Measurements from ENCODE around the gene HOXB8. TPM values are rescaled to one million over a fixed set of nuclear protein-coding genes. Genes with fewer than 3 reads are reported as not detected.

HOXB8 gene
- total RNA-seq, 1 experiment from 2014 or later, result 45.9 TPM

- peak overlapping the region; percentile 99 for H3K27ac ChIP-seq (ENCODE audit: low read length)
- intact Hi-C loops (cut with micrococcal nuclease; ENCODE audit: unreplicated experiment), result no loop called here
- no peak for DNase-seq (ENCODE audit: low read depth, low spot score)
- H3K4me3 ChIP-seq (ENCODE audit: low read depth in 2 of 2, low read length in 2 of 2), result peak overlapping the region; percentile 70 to 99
- H3K4me1 ChIP-seq (ENCODE audit: control insufficient read depth, insufficient read depth, low read length), result peaks cover 35% of the 10 kb centered on the region
- CTCF ChIA-PET, result interaction anchor here (0.6 to 0.8 kb wide), 5 partner anchors 9 to 336 kb away, joined by 3 to 6 read pairs (median 3); no protein-coding TSS in a partner anchor
- BruUV-seq (replicated peaks), result no TSS peak
- no peaks in the 10 kb centered on the region for H3K9me3 ChIP-seq (ENCODE audit: control insufficient read depth, insufficient read depth, low read depth, low read length)
- in situ Hi-C loops (cut with HindIII; ENCODE audit: low pct_unique_long_range_greater_than_20kb, low sequenced_read_pairs), result no loop called here
- TF ChIP-seq POLR2AphosphoS5 (IDR thresholded peaks at IDR 0.05; ENCODE audit: low read depth, low read length) (peak; percentile 7; the same call in 1 of the 2 replicates), REST (IDR thresholded peaks at IDR 0.05; ENCODE audit: insufficient read depth in 1 of 2, low read depth in 2 of 2, low read length in 1 of 2) (no peak), SIN3A (IDR thresholded peaks at IDR 0.05; ENCODE audit: borderline replicate concordance, insufficient read depth, low read depth, low read length) (no peak), CTCF (IDR thresholded peaks at IDR 0.05) (no peak), TCF7L2 (IDR thresholded peaks at IDR 0.05; ENCODE audit: low read depth, low read length) (peak; percentile 100)
- no peak for ATAC-seq
- POLR2A ChIA-PET, result interaction anchor here (0.7 to 1.6 kb wide), 4 partner anchors 9 to 1281 kb away, joined by 4 to 8 read pairs (median 5); no protein-coding TSS in a partner anchor
- no peaks in the 10 kb centered on the region for H3K27me3 ChIP-seq (ENCODE audit: control insufficient read depth, insufficient read depth, low read length)
- H3K36me3 ChIP-seq (ENCODE audit: control insufficient read depth, insufficient read depth, low read length), result no peaks in the 10 kb centered on the region; the same call in 1 of the 2 replicates
Observed at GRCh38 chr17:48601207-48601538, 13.9 kb downstream of the HOXB8 start.

DNA sequence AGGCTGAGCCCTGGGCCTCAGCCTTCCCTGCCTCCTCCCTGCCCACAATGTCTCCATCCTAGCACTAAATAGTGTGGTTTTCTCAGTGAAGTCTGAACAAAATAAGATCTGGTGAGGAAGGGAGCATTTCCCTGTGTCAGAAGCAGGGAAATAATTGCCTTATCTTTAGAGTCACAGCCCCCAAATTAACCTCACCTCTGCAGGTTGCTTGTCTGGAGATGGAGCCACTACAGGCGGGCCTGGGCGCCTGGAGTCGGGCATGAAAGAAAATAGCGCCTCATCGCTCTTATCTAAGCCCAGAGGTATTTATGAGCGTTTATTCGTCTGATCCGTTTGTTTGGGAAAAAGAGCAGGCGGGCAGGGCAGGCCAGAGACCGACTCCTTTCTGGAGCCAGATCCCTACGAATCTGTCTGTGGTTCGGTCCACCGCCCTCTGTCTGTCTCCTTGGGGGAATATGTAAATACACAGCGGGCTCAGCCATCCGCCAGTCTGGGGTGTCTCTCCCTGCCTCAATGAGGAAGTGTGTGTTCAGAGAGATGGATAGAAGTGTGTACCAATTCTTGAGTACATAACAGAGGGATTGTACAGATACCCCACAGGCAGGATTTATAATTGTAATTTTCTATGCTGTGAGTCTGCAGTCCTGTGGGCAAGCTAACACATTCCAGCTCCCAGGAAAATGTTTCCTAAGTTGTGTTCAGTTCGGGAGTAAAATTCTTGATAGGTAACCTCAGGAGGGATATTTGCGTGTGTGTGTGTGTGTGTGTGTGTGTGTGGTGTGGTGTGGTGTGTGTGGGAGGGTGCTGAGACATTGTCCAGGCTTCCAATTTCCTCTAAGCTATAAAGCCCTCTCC is 14.6 kb downstream of the HOXB8 start:
- peak; percentile 63; the same call in 1 of the 2 replicates for TF ChIP-seq SIN3A (IDR thresholded peaks at IDR 0.05; ENCODE audit: borderline replicate concordance, insufficient read depth, low read depth, low read length)
- TF ChIP-seq TCF7L2 (IDR thresholded peaks at IDR 0.05; ENCODE audit: low read depth, low read length), result no peak
- TF ChIP-seq POLR2AphosphoS5 (IDR thresholded peaks at IDR 0.05; ENCODE audit: low read depth, low read length), result peak; percentile 8; the same call in 1 of the 2 replicates
- Histone ChIP-seq H3K9me3 (ENCODE audit: control insufficient read depth, insufficient read depth, low read depth, low read length) (no peaks in the 10 kb centered on the region), H3K4me3 (ENCODE audit: low read depth in 2 of 2, low read length in 2 of 2) (peak overlapping the region; percentile 70 to 99), H3K27me3 (ENCODE audit: control insufficient read depth, insufficient read depth, low read length) (no peaks in the 10 kb centered on the region), H3K27ac (ENCODE audit: low read length) (peak overlapping the region; percentile 99), H3K4me1 (ENCODE audit: control insufficient read depth, insufficient read depth, low read length) (peaks cover 32% of the 10 kb centered on the region), H3K36me3 (ENCODE audit: control insufficient read depth, insufficient read depth, low read length) (no peaks in the 10 kb centered on the region; the same call in none of the 2 replicates)
- ATAC-seq (no peak), DNase-seq (ENCODE audit: low read depth, low spot score) (no peak)
- BruUV-seq (replicated peaks), result TSS peak; percentile 2
- ChIA-PET POLR2A (interaction anchor here (0.7 to 1.6 kb wide), 4 partner anchors 8 to 1282 kb away, joined by 4 to 8 read pairs (median 5); no protein-coding TSS in a partner anchor), CTCF (interaction anchor here (0.6 kb wide), 3 partner anchors 49 to 336 kb away, joined by 3 to 6 read pairs (median 3); no protein-coding TSS in a partner anchor)
- intact Hi-C loops (cut with micrococcal nuclease; ENCODE audit: unreplicated experiment) (no loop called here), in situ Hi-C loops (cut with HindIII; ENCODE audit: low pct_unique_long_range_greater_than_20kb, low sequenced_read_pairs) (no loop called here)
